ENCODE results near the gene TMEM167B. TPM values are rescaled to one million over a fixed set of nuclear protein-coding genes. Genes with fewer than 3 reads are reported as not detected.

Gene TMEM167B
- total RNA-seq, 1 donor from 2014 or later = 22.1 TPM

DNA sequence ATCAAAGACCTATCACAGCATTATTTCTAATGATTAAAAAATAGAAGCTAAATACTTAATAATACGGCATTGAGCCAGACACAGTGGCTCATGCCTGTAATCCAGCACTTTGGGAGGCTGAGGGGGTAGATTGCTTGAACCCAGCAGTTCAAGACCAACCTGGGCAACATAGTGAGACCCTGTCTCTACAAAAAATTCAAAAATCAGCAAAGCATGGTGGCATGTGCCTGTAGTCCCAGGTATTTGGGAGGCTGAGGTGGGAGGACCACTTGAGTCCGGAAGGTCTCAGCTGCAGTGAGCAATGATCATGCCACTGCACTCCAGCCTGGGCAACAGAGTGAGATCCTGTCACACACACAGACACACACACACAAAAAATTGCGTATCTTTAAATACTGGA lies 25.4 kb upstream of the TMEM167B start:
- Histone ChIP-seq H3K9ac (no peak overlapping the region), H3K79me2 (ENCODE audit: low read depth) (peaks cover 18% of the 10 kb centered on the region), H3K4me3 (no peak overlapping the region), H3F3A (ENCODE audit: low read depth) (no peaks in the 10 kb centered on the region), H3K27ac (no peak overlapping the region), H3K36me3 (no peaks in the 10 kb centered on the region), H3K4me1 (no peaks in the 10 kb centered on the region), H4K20me1 (ENCODE audit: low read depth) (no peaks in the 10 kb centered on the region), H3K4me2 (no peak overlapping the region), H3K27me3 (no peaks in the 10 kb centered on the region), H2AFZ (replicated peaks) (no peak overlapping the region), H3K9me3 (ENCODE audit: low read depth) (no peaks in the 10 kb centered on the region)
- Mint-ChIP-seq H3K4me3 (no peak overlapping the region), H3K36me3 (peaks cover 9% of the 10 kb centered on the region), H3K9me3 (no peaks in the 10 kb centered on the region), H3K27me3 (ENCODE audit: insufficient read depth, low read depth) (no peaks in the 10 kb centered on the region), H3K27ac (no peak overlapping the region), H3K4me1 (no peaks in the 10 kb centered on the region)
- no peak for TF ChIP-seq EZH2 (IDR thresholded peaks at IDR 0.05)
- no peak for TF ChIP-seq CTCF (IDR thresholded peaks at IDR 0.05)
- TF ChIP-seq EZH2phosphoT487 (IDR thresholded peaks at IDR 0.05) = no peak
- DNase-seq (ENCODE audit: low spot score) = no peak

- H3K9me3 Mint-ChIP-seq = no peaks in the 10 kb centered on the region
- Histone ChIP-seq H3K36me3 (no peaks in the 10 kb centered on the region), H3K9ac (no peak overlapping the region), H3K4me2 (no peak overlapping the region), H3K27me3 (no peaks in the 10 kb centered on the region), H3K4me3 (no peak overlapping the region), H3K9me3 (ENCODE audit: low read depth) (no peaks in the 10 kb centered on the region), H3K79me2 (ENCODE audit: low read depth) (peaks cover 23% of the 10 kb centered on the region), H4K20me1 (ENCODE audit: low read depth) (no peaks in the 10 kb centered on the region), H3K4me1 (no peaks in the 10 kb centered on the region), H3F3A (ENCODE audit: low read depth) (no peaks in the 10 kb centered on the region), H3K27ac (no peak overlapping the region), H2AFZ (replicated peaks) (no peak overlapping the region)
- DNase-seq (ENCODE audit: low spot score) = no peak
- no peaks in the 10 kb centered on the region for H3K4me1 Mint-ChIP-seq
- no peak for TF ChIP-seq EZH2 (IDR thresholded peaks at IDR 0.05)
- no peak for TF ChIP-seq EZH2phosphoT487 (IDR thresholded peaks at IDR 0.05)
- TF ChIP-seq CTCF (IDR thresholded peaks at IDR 0.05) = no peak
- H3K27me3 Mint-ChIP-seq (ENCODE audit: insufficient read depth, low read depth) = no peaks in the 10 kb centered on the region
- peaks cover 16% of the 10 kb centered on the region for H3K36me3 Mint-ChIP-seq
- no peak overlapping the region for H3K27ac Mint-ChIP-seq
- H3K4me3 Mint-ChIP-seq = no peak overlapping the region
Measured at GRCh38 chr1:109067883-109068282, 22.7 kb upstream of the TMEM167B start.

- no peak overlapping the region for H3K27ac Mint-ChIP-seq
- peaks cover 15% of the 10 kb centered on the region for H3K36me3 Mint-ChIP-seq
- no peak for DNase-seq (ENCODE audit: low spot score)
- H3K4me1 Mint-ChIP-seq = peaks cover 1% of the 10 kb centered on the region
- TF ChIP-seq CTCF (IDR thresholded peaks at IDR 0.05) (no peak), EZH2 (IDR thresholded peaks at IDR 0.05) (no peak), EZH2phosphoT487 (IDR thresholded peaks at IDR 0.05) (no peak)
- no peaks in the 10 kb centered on the region for H3K4me1 ChIP-seq
- H3F3A ChIP-seq (ENCODE audit: low read depth) = no peaks in the 10 kb centered on the region
- no peak overlapping the region for H3K9ac ChIP-seq
- no peaks in the 10 kb centered on the region for H4K20me1 ChIP-seq (ENCODE audit: low read depth)
- peaks cover 23% of the 10 kb centered on the region for H3K79me2 ChIP-seq (ENCODE audit: low read depth)
- H3K36me3 ChIP-seq = no peaks in the 10 kb centered on the region
- no peaks in the 10 kb centered on the region for H3K9me3 ChIP-seq (ENCODE audit: low read depth)
- H3K4me3 ChIP-seq = no peak overlapping the region
- H3K4me3 Mint-ChIP-seq = no peak overlapping the region
- no peak overlapping the region for H3K27ac ChIP-seq
- H3K9me3 Mint-ChIP-seq = no peaks in the 10 kb centered on the region
- no peak overlapping the region for H3K4me2 ChIP-seq
- H3K27me3 ChIP-seq = no peaks in the 10 kb centered on the region
- no peak overlapping the region for H2AFZ ChIP-seq (replicated peaks)
- no peaks in the 10 kb centered on the region for H3K27me3 Mint-ChIP-seq (ENCODE audit: insufficient read depth, low read depth)
Measured at GRCh38 chr1:109069294-109069693, 21.3 kb upstream of the TMEM167B start.
